Spinal cord (tissue), 10 donors: ENCODE results near the gene PDYN. TPM values are rescaled to one million over a fixed set of nuclear protein-coding genes. Genes with fewer than 3 reads are reported as not detected.

Experiments used
- DNase-seq, 6 donors: peaks; one replicate each; pipeline versions ENCODE4 v3.0.0 to v3.0.0-alpha.2; 2013 to 2015; ENCODE audit warnings: low spot score in 6 of 6, low read depth in 4 of 6
- H3K27ac ChIP-seq: one replicate; pipeline ENCODE4 v1.5.1; 2013; ENCODE audit warnings: low read depth, low read length, control low read depth
- H3K27me3 ChIP-seq: one replicate; pipeline ENCODE4 v1.6.1; 2013; ENCODE audit warnings: low read length; ENCODE audit not compliant: control insufficient read depth, insufficient read depth
- H3K36me3 ChIP-seq: one replicate; pipeline ENCODE4 v1.6.1; 2013; ENCODE audit warnings: low read length; ENCODE audit not compliant: control insufficient read depth, insufficient read depth
- H3K4me1 ChIP-seq: one replicate; pipeline ENCODE4 v1.6.1; 2013; ENCODE audit warnings: low read length; ENCODE audit not compliant: control insufficient read depth, insufficient read depth
- H3K4me3 ChIP-seq: one replicate; pipeline ENCODE4 v1.5.1; 2013; ENCODE audit warnings: low read depth, low read length, control low read depth
- H3K9me3 ChIP-seq: one replicate; pipeline ENCODE4 v1.6.1; 2013; ENCODE audit warnings: low read length; ENCODE audit not compliant: control insufficient read depth, insufficient read depth
- WGBS: methylation state at CpG from one replicate; pipeline ENCODE4 v1.1.5; 2013; ENCODE audit warnings: missing lambda C conversion rate; ENCODE audit not compliant: insufficient coverage; 5-methylcytosine and 5-hydroxymethylcytosine counted together
- polyA plus RNA-seq, 2 donors: library from polyadenylated mRNA; unstranded; fragments of 120-200 nt; gene quantifications; one replicate each; pipeline ENCODE4 v1.2.1, GENCODE V29; 2013; ENCODE audit not compliant: insufficient read length in 2 of 2
- total RNA-seq, 2 donors: library from RNA; depleted of rRNA in 1 of 2; stranded (reverse); fragments of 120-200 nt in 1 of 2; fragments of >200 nt in 1 of 2; gene quantifications; one replicate each; pipeline versions ENCODE4 v1.2.3 to v1.2.4, GENCODE V29; 2013 to 2014
- donor health status: healthy.

The PDYN gene
- total and polyA plus RNA-seq, 4 donors, result 1.2 to 11.0 (median 7.7) TPM

- DNase-seq, result peak in 1 of 6 donors; percentile 44
- Histone ChIP-seq H3K36me3 (no peaks in the 10 kb centered on the region), H3K4me3 (no peak overlapping the region), H3K4me1 (peaks cover 33% of the 10 kb centered on the region), H3K27me3 (peaks cover 8% of the 10 kb centered on the region), H3K9me3 (no peaks in the 10 kb centered on the region), H3K27ac (no peak overlapping the region)
- WGBS, result 47% methylated on average over 5 of the region's 7 CpGs
Observed at GRCh38 chr20:1945660-1946059, 48.2 kb downstream of the PDYN start.

GRCh38 chr20:1945134-1945618 is 48.7 kb downstream of the PDYN start:
- peaks cover 8% of the 10 kb centered on the region for H3K27me3 ChIP-seq
- no peaks in the 10 kb centered on the region for H3K9me3 ChIP-seq
- peak in 1 of 6 donors; percentile 30 for DNase-seq
- 58% methylated on average over 9 of the region's 9 CpGs for WGBS
- H3K36me3 ChIP-seq, result no peaks in the 10 kb centered on the region
- H3K27ac ChIP-seq, result no peak overlapping the region
- H3K4me1 ChIP-seq, result peaks cover 33% of the 10 kb centered on the region
- H3K4me3 ChIP-seq, result no peak overlapping the region

- peaks cover 32% of the 10 kb centered on the region for H3K4me1 ChIP-seq
- DNase-seq, result no peak
- no peak overlapping the region for H3K4me3 ChIP-seq
- no peaks in the 10 kb centered on the region for H3K36me3 ChIP-seq
- 76% methylated on average over 6 of the region's 6 CpGs for WGBS
- no peak overlapping the region for H3K27ac ChIP-seq
- H3K27me3 ChIP-seq, result peaks cover 8% of the 10 kb centered on the region
- no peaks in the 10 kb centered on the region for H3K9me3 ChIP-seq
Observed at GRCh38 chr20:1944345-1945091, 49.3 kb downstream of the PDYN start.

GRCh38 chr20:1943275-1944002 is 50.4 kb downstream of the PDYN start:
- Histone ChIP-seq H3K27ac (no peak overlapping the region), H3K4me1 (peaks cover 23% of the 10 kb centered on the region), H3K9me3 (no peaks in the 10 kb centered on the region), H3K4me3 (no peak overlapping the region), H3K27me3 (peaks cover 8% of the 10 kb centered on the region), H3K36me3 (peaks cover 7% of the 10 kb centered on the region)
- no peak for DNase-seq
- WGBS, result 88% methylated on average over 6 of the region's 8 CpGs

- WGBS, result 90% methylated on average over 13 of the region's 13 CpGs
- Histone ChIP-seq H3K36me3 (peaks cover 13% of the 10 kb centered on the region), H3K4me3 (no peak overlapping the region), H3K4me1 (peaks cover 23% of the 10 kb centered on the region), H3K27ac (no peak overlapping the region), H3K27me3 (peaks cover 8% of the 10 kb centered on the region), H3K9me3 (no peaks in the 10 kb centered on the region)
- DNase-seq, result no peak
Observed at GRCh38 chr20:1942486-1943274, 51.2 kb downstream of the PDYN start.

- no peak for DNase-seq
- no peak overlapping the region for H3K27ac ChIP-seq
- 83% methylated on average over 2 of the region's 7 CpGs for WGBS
- peaks cover 18% of the 10 kb centered on the region for H3K4me1 ChIP-seq
- no peaks in the 10 kb centered on the region for H3K9me3 ChIP-seq
- H3K27me3 ChIP-seq, result peaks cover 5% of the 10 kb centered on the region
- H3K36me3 ChIP-seq, result peaks cover 19% of the 10 kb centered on the region
- H3K4me3 ChIP-seq, result no peak overlapping the region
Observed at GRCh38 chr20:1942061-1942460, 51.8 kb downstream of the PDYN start.

- H3K27ac ChIP-seq, result no peak overlapping the region
- no peaks in the 10 kb centered on the region for H3K9me3 ChIP-seq
- H3K4me1 ChIP-seq, result peaks cover 14% of the 10 kb centered on the region
- H3K4me3 ChIP-seq, result no peak overlapping the region
- DNase-seq, result peak in 1 of 6 donors; percentile 33
- H3K27me3 ChIP-seq, result no peaks in the 10 kb centered on the region
- WGBS, result 69% methylated on average over 8 of the region's 8 CpGs
- H3K36me3 ChIP-seq, result peaks cover 23% of the 10 kb centered on the region
Observed at GRCh38 chr20:1941226-1941625, 52.6 kb downstream of the PDYN start.

- Histone ChIP-seq H3K4me1 (peaks cover 14% of the 10 kb centered on the region), H3K36me3 (peaks cover 26% of the 10 kb centered on the region), H3K27me3 (no peaks in the 10 kb centered on the region), H3K27ac (no peak overlapping the region), H3K4me3 (no peak overlapping the region), H3K9me3 (no peaks in the 10 kb centered on the region)
- 100% methylated on average over 1 of the region's 5 CpGs for WGBS
- DNase-seq, result no peak
Observed at GRCh38 chr20:1940581-1940980, 53.3 kb downstream of the PDYN start.

- H3K27ac ChIP-seq, result no peak overlapping the region
- WGBS, result 78% methylated on average over 1 of the region's 4 CpGs
- DNase-seq, result no peak
Observed at GRCh38 chr20:1939270-1939595, 54.6 kb downstream of the PDYN start.

More at GRCh38 chr20:1939270-1939595, 54.6 kb downstream of the PDYN start:
- no peaks in the 10 kb centered on the region for H3K9me3 ChIP-seq
- peaks cover 21% of the 10 kb centered on the region for H3K4me1 ChIP-seq
- no peaks in the 10 kb centered on the region for H3K27me3 ChIP-seq
- H3K36me3 ChIP-seq, result peaks cover 34% of the 10 kb centered on the region
- no peak overlapping the region for H3K4me3 ChIP-seq
